CD14-positive monocyte (primary cell): ENCODE measurements around the gene MATCAP1. TPM values are rescaled to one million over a fixed set of nuclear protein-coding genes. Genes with fewer than 3 reads are reported as not detected.
A peak's percentile ranks its signal among the peaks of the same experiment; 100 is the strongest.

Source experiments
- DNase-seq, 3 donors: peaks; one replicate each; pipeline ENCODE4 v3.0.0-alpha.2; 2011 to 2022
- H2AFZ ChIP-seq: 2 replicates; pipeline ENCODE4 v1.6.0; 2012; ENCODE audit warnings: mild to moderate bottlenecking, low read depth, low read length, inconsistent platforms; ENCODE audit not compliant: insufficient read depth, poor library complexity, severe bottlenecking
- H3K27ac ChIP-seq, 2 donors: 1 replicate in 1 of 2; 2 replicates in 1 of 2; pipeline ENCODE4 v1.5.1; 2012 to 2013; ENCODE audit warnings: low read length in 2 of 2, control low read depth in 1 of 2, inconsistent platforms in 1 of 2, low read depth in 1 of 2, mild to moderate bottlenecking in 1 of 2
- H3K27me3 ChIP-seq, 2 donors: one replicate each; pipeline versions ENCODE4 v1.6.0 to v1.6.1; 2011 to 2013; ENCODE audit warnings: low read length in 2 of 2; ENCODE audit not compliant: control insufficient read depth in 2 of 2, insufficient read depth in 2 of 2
- H3K36me3 ChIP-seq, 2 donors: replicated peaks in 1 of 2; 1 replicate in 1 of 2; 2 replicates in 1 of 2; pipeline versions ENCODE4 v1.5.1 to v1.6.1; 2012 to 2013; ENCODE audit warnings: low read length in 2 of 2, control low read depth in 1 of 2, inconsistent platforms in 1 of 2, mild to moderate bottlenecking in 1 of 2; ENCODE audit not compliant: insufficient read depth in 2 of 2, control insufficient read depth in 1 of 2
- H3K4me1 ChIP-seq, 2 donors: 1 replicate in 1 of 2; 2 replicates in 1 of 2; pipeline versions ENCODE4 v1.5.1 to v1.6.1; 2012 to 2013; ENCODE audit warnings: low read length in 2 of 2, control low read depth in 1 of 2, inconsistent platforms in 1 of 2, mild to moderate bottlenecking in 1 of 2, moderate library complexity in 1 of 2; ENCODE audit not compliant: insufficient read depth in 2 of 2, control insufficient read depth in 1 of 2
- H3K4me2 ChIP-seq: replicated peaks from 2 replicates; pipeline ENCODE3; 2012; ENCODE audit warnings: low read length, moderate library complexity, mild to moderate bottlenecking; ENCODE audit not compliant: poor library complexity, severe bottlenecking; ENCODE audit errors: extremely low read depth
- H3K4me3 ChIP-seq, 3 experiments: fragments of 200-600 bp in 1 of 3; sonication (generic) in 1 of 3; replicated peaks in 1 of 3; 1 replicate in 2 of 3; 2 replicates in 1 of 3; pipeline ENCODE4 v1.5.1; 2011 to 2013; ENCODE audit warnings: low read length in 3 of 3, mild to moderate bottlenecking in 3 of 3, control low read depth in 2 of 3, low read depth in 2 of 3, inconsistent platforms in 1 of 3, moderate library complexity in 1 of 3
- H3K79me2 ChIP-seq: 2 replicates; pipeline ENCODE4 v1.6.0; 2012; ENCODE audit warnings: mild to moderate bottlenecking, control low read depth, inconsistent platforms, low read length, moderate library complexity; ENCODE audit not compliant: insufficient read depth
- H3K9ac ChIP-seq: 2 replicates; pipeline ENCODE4 v1.6.0; 2017; ENCODE audit warnings: low read length, mild to moderate bottlenecking; ENCODE audit not compliant: insufficient read depth, poor library complexity, severe bottlenecking
- H3K9me3 ChIP-seq, 2 donors: replicated peaks in 1 of 2; 1 replicate in 1 of 2; 2 replicates in 1 of 2; pipeline versions ENCODE4 v1.5.1 to v1.6.1; 2012 to 2013; ENCODE audit warnings: low read length in 2 of 2, control low read depth in 1 of 2; ENCODE audit not compliant: control insufficient read depth in 1 of 2, insufficient read depth in 1 of 2
- H4K20me1 ChIP-seq: 2 replicates; pipeline ENCODE4 v1.6.0; 2012; ENCODE audit warnings: mild to moderate bottlenecking, low read length, control low read depth, moderate library complexity; ENCODE audit not compliant: insufficient read depth
- H3K27ac Mint-ChIP-seq, 7 donors: one replicate each; pipeline ENCODE4 v1.8.0; 2020; ENCODE audit warnings: mild to moderate bottlenecking in 7 of 7, mixed read lengths in 7 of 7, moderate library complexity in 6 of 7, inconsistent platforms in 2 of 7
- H3K27me3 Mint-ChIP-seq, 3 donors: one replicate each; pipeline ENCODE4 v1.8.0; 2021 to 2022; ENCODE audit warnings: low read depth in 3 of 3, mild to moderate bottlenecking in 3 of 3, mixed read lengths in 3 of 3, moderate library complexity in 3 of 3, inconsistent platforms in 1 of 3
- H3K36me3 Mint-ChIP-seq, 2 donors: one replicate each; pipeline ENCODE4 v1.8.0; 2020; ENCODE audit warnings: mixed read lengths in 2 of 2, inconsistent platforms in 1 of 2, mild to moderate bottlenecking in 1 of 2
- H3K4me1 Mint-ChIP-seq: one replicate; pipeline ENCODE4 v1.8.0; 2020; ENCODE audit warnings: mild to moderate bottlenecking, mixed read lengths
- H3K4me3 Mint-ChIP-seq, 2 donors: one replicate each; pipeline ENCODE4 v1.8.0; 2020; ENCODE audit warnings: mild to moderate bottlenecking in 2 of 2, mixed read lengths in 2 of 2, moderate library complexity in 1 of 2
- H3K9me3 Mint-ChIP-seq, 7 donors: one replicate each; pipeline ENCODE4 v1.8.0; 2020 to 2022; ENCODE audit warnings: mixed read lengths in 7 of 7, mild to moderate bottlenecking in 6 of 7, moderate library complexity in 6 of 7, inconsistent platforms in 2 of 7
- WGBS: methylation state at CpG from one replicate; pipeline ENCODE4 v1.1.5; 2013; ENCODE audit warnings: missing lambda C conversion rate; ENCODE audit not compliant: insufficient coverage; 5-methylcytosine and 5-hydroxymethylcytosine counted together
- intact Hi-C, 2 donors: fragments of 100-400 bp; cut with micrococcal nuclease; formaldehyde crosslinking; loops; one replicate each; pipeline versions ENCODE4 v1.15.0 to v1.15.1; 2023
- polyA plus RNA-seq, 3 donors: library from polyadenylated mRNA; depleted of rRNA in 1 of 3; unstranded in 2 of 3; stranded (reverse) in 1 of 3; fragments of 300-500 nt in 2 of 3; fragments of >200 nt in 1 of 3; fragmentation: Illumina TruSeq in 2 of 3; gene quantifications; 1 replicate in 2 of 3; 2 replicates in 1 of 3; pipeline ENCODE4 v1.2.3, GENCODE V29; 2012 to 2021
- TF ChIP-seq, protein P1 (sequence below): fragments of 200-600 bp; IDR thresholded peaks from one replicate; pipeline ENCODE4 v1.8.0; 2022; ENCODE audit warnings: antibody characterized with exemption, mild to moderate bottlenecking

MATCAP1 gene
- polyA plus RNA-seq, 3 donors, result 0.58 to 43.3 (median 0.99) TPM

- H3K27ac Mint-ChIP-seq, result no peak overlapping the region
- H3K36me3 ChIP-seq, result peaks cover 51 to 55% of the 10 kb centered on the region in 2 donors
- H3K4me3 ChIP-seq, result no peak overlapping the region
- no peak overlapping the region for H3K27ac ChIP-seq
- peaks cover 37 to 50% (median 44%) of the 10 kb centered on the region in 3 donors for H3K27me3 Mint-ChIP-seq
- TF ChIP-seq, protein P1, sequence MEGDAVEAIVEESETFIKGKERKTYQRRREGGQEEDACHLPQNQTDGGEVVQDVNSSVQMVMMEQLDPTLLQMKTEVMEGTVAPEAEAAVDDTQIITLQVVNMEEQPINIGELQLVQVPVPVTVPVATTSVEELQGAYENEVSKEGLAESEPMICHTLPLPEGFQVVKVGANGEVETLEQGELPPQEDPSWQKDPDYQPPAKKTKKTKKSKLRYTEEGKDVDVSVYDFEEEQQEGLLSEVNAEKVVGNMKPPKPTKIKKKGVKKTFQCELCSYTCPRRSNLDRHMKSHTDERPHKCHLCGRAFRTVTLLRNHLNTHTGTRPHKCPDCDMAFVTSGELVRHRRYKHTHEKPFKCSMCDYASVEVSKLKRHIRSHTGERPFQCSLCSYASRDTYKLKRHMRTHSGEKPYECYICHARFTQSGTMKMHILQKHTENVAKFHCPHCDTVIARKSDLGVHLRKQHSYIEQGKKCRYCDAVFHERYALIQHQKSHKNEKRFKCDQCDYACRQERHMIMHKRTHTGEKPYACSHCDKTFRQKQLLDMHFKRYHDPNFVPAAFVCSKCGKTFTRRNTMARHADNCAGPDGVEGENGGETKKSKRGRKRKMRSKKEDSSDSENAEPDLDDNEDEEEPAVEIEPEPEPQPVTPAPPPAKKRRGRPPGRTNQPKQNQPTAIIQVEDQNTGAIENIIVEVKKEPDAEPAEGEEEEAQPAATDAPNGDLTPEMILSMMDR, result no peak
- H3K4me3 Mint-ChIP-seq, result peak overlapping the region in 1 of 2 donors; percentile 66
- H3K79me2 ChIP-seq, result no peaks in the 10 kb centered on the region
- intact Hi-C loops, result no loop called here
- peaks cover 55 to 57% of the 10 kb centered on the region in 2 donors for H3K36me3 Mint-ChIP-seq
- H3K4me2 ChIP-seq, result no peak overlapping the region
- H3K4me1 Mint-ChIP-seq, result peaks cover 8% of the 10 kb centered on the region
- H3K9me3 Mint-ChIP-seq, result peaks cover 7 to 18% (median 12%) of the 10 kb centered on the region in 7 donors
- peaks cover 9 to 18% of the 10 kb centered on the region in 2 donors for H3K9me3 ChIP-seq
- H4K20me1 ChIP-seq, result peaks cover 85% of the 10 kb centered on the region
- no peak overlapping the region for H2AFZ ChIP-seq
- DNase-seq, result no peak
- 100% methylated on average over 9 of the region's 11 CpGs for WGBS
- no peak overlapping the region for H3K9ac ChIP-seq
- peaks cover 13 to 45% of the 10 kb centered on the region in 2 donors for H3K27me3 ChIP-seq
- peaks cover 8 to 17% of the 10 kb centered on the region in 2 donors for H3K4me1 ChIP-seq
These were observed 35.0 kb downstream of the MATCAP1 start for GRCh38 chr16:67148656-67149275.

DNA sequence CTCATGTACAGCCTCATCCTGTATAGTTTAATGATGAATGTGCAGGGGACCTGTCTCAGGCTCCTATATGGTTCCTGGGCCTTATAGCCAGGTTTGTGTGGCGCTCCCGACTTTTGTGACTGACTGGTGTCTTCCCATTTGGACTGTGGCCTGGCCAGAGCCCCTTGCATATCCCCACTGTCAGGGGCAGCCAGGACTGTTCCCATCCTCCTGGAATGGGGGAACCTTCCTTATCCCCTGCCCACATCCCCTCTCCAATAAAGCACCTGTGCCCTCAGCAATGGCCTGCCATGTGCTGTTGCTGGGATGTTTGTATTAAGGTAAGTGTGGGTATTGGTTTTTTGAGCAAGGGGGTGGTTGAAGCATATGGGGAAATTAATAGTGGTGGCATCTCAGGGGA, 35.5 kb downstream of the MATCAP1 start:
- H3K36me3 ChIP-seq, result peaks cover 55 to 60% of the 10 kb centered on the region in 2 donors
- whole genome bisulfite sequencing, result 100% methylated on average over 2 of the region's 2 CpGs
- H3K4me1 Mint-ChIP-seq, result peaks cover 5% of the 10 kb centered on the region
- H3K4me1 ChIP-seq, result peaks cover 8 to 17% of the 10 kb centered on the region in 2 donors
- peaks cover 59 to 62% of the 10 kb centered on the region in 2 donors for H3K36me3 Mint-ChIP-seq
- peaks cover 7 to 17% (median 12%) of the 10 kb centered on the region in 7 donors for H3K9me3 Mint-ChIP-seq
- peaks cover 34 to 45% (median 39%) of the 10 kb centered on the region in 3 donors for H3K27me3 Mint-ChIP-seq
- no peak overlapping the region for H3K9ac ChIP-seq
- no peak overlapping the region for H3K4me3 ChIP-seq
- H3K27ac Mint-ChIP-seq, result no peak overlapping the region
- H3K9me3 ChIP-seq, result peaks cover 9 to 18% of the 10 kb centered on the region in 2 donors
- intact Hi-C loops, result no loop called here
- H3K4me2 ChIP-seq, result no peak overlapping the region
- H3K4me3 Mint-ChIP-seq, result peak overlapping the region in 1 of 2 donors; percentile 30
- H4K20me1 ChIP-seq, result peaks cover 83% of the 10 kb centered on the region
- H3K27ac ChIP-seq, result no peak overlapping the region
- H3K79me2 ChIP-seq, result no peaks in the 10 kb centered on the region
- no peak overlapping the region for H2AFZ ChIP-seq
- peaks cover 13 to 43% of the 10 kb centered on the region in 2 donors for H3K27me3 ChIP-seq
- DNase-seq, result no peak
- TF ChIP-seq, protein P1, result no peak
